HG03280 (cell line): ENCODE measurements around the gene MS4A6A.
"Not testable (repeated sequence)": the region's sequence is repeated elsewhere in the genome, so short reads cannot be mapped to it uniquely, and the experiment has no call there.

Experiments
- ATAC-seq: cut with Tn5 transposase; IDR thresholded peaks from one replicate; pipeline ENCODE4 v1.9.1; 2021; ENCODE audit warnings: mild to moderate bottlenecking, moderate library complexity; ENCODE audit not compliant: unreplicated experiment

MS4A6A gene

DNA sequence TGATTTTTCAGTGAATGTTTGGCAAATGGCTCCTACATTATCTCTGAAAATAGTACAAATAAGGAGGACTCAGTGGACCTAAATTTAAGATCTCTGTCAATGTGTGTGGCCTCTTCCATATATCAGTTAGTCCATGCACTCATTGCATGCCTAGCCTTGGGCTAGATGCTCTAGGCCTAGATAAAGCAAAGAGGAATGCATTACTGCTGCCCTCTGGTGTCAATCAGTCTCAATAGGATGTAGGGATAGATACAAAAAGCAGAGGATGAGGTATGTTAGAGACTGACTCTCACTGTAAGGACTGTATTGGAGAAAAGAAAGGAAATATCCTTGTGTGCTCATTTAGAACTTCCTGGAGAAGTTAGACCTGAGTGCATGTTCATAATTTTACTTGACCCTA is 52.4 kb downstream of the MS4A6A start:
- no peak for ATAC-seq

DNA sequence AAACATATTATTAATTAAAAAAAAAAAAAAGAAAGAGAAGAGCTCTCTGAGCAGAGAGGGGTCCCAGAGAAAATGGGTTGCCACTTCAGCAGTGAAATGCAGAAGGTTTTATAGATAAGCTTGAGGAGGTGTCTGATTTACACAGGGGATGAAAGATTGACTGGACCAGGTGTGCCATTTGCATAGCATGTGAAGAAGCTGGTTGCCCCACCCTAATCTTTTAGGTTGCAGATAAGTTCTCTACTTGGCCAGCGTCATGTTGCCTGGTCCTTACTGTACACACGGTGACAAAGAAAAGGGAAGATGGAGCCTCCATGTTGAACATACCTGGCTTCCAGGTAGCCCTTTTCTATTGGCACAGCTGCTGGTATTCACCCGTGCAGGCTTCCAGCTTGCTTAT is 53.0 kb downstream of the MS4A6A start:
- ATAC-seq: no peak

DNA sequence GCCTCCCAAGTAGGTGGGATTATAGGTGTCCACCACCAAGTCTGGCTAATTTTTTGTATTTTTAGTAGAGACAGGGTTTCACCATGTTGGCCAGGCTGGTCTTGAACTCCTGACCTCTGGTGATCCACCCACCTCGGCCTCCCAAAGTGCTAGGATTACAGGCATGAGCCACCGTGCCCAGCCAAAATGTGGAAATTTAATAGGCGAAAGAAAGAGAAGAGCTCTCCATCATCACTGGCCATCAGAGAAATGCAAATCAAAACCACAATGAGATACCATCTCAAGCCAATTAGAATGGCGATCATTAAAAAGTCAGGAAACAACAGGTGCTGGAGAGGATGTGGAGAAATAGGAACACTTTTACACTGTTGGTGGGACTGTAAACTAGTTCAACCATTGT is 54.0 kb downstream of the MS4A6A start:
- not testable (repeated sequence) for ATAC-seq

DNA sequence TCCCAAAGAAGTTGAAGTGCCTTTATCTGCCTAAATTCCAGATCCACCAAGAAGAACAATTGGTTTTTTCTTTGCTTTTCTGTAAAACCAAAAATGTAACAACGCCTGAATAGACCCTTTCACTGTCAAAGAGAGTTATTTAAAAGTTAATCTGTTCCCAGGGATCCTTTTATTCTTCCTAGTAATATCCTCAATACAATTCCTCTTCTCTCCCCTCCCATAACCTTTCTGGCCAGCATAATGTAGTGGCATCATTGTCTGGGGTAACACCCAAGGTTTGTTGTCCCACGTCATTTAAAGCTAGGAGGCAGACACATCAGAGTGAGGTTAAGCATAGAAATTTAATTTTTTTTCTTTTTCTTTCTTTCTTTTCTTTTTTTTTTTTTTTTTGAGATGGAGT is 54.5 kb downstream of the MS4A6A start:
- ATAC-seq: no peak

DNA sequence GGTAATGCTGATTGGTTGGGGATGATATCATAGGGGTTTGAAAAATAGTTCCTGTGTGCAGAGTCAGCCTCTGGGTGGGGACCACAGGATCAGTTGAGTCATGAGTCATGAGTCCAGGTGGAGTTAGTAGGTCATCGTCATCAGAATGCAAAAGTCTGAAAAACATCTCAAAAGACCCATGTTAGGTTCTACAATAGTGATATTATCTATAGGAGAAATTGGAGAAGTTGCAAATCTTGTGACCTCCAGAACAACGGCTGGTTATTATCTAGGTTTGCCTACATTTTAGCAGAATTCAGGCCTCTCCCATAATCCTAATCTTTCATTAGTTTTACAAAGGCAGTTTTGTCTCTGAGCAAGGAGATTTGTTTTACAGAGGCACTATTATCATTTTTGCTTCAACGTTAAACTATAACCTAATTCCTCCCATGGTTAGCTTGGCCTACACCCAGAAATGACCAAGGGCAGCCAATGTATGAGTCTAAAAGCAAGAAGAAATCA is 55.5 kb downstream of the MS4A6A start:
- ATAC-seq: no peak

DNA sequence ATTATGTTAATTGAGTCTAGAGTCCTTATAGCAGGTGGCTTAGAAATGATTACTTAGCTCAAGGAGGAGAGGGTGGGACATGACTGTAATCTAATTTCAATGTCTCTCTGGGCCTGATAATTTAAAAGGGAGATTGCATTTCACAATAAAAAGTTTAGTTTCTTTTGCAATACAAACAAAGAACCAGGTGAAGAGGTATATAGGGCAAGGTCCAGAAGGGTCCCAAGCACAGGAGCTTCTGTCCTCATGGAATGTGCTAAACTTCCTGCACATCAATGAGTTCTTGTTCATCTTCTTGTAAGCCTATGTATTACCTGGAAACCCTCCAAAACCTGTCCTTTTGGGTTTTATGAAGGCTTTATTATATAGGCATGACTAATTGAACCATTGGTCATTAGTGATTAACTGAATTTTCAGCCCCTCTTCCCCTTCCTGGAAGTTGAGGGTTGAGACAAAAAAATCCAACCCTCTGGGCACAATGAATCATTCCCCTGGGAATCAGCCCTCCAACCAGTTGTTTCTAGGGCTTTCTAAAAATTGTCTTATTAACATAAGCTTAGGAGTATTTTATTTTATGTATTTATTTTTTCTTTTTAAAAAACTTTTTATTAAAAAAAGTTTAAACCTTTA is 56.8 kb downstream of the MS4A6A start:
- no peak for ATAC-seq

DNA sequence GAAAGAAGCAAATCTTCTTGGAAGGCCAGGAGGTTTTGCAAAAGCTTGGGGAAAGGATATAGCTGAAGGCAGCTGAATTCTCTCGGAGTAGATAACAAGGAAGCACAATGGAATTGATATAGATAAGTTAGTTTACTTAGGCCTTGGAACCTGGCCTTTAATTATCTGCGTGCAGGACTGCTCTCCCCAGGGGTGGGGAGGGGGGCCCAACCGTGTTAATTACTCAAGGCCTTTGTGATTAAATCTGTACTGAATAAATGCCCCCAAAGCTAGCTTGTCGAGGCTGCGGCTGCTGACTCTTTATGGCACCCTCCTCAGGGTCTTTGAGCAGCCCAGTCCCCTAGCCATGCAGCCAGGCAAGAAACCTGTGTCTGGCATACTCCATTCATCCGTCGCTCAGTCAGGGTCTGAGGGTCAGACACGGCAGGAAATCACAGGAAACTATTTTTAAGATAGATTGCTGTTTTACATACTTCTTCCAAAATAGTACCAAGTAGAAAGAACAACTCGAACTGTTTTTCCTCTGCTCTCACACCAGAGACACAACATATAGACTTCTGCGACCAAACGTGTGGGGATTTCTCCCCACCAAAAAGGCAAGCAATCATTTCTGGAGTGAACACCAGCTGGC is 58.0 kb downstream of the MS4A6A start:
- no peak for ATAC-seq
